HepG2 (cell line): ENCODE results near the gene GPR6. TPM values are rescaled to one million over a fixed set of nuclear protein-coding genes. Genes with fewer than 3 reads are reported as not detected.
A peak's percentile ranks its signal among the peaks of the same experiment; 100 is the strongest.

Source experiments
- MAX ChIP-seq: IDR thresholded peaks from 2 replicates; pipeline ENCODE4 v1.6.1; 2012; ENCODE audit warnings: inconsistent platforms
- MBNL3 ChIP-seq: fragments of 250-450 bp; sonication (Bioruptor Pico); conservative IDR thresholded peaks from 2 replicates; pipeline ENCODE4 v1.8.0; 2022; ENCODE audit warnings: mild to moderate bottlenecking, inconsistent platforms
- MLX ChIP-seq: IDR thresholded peaks from 2 replicates; pipeline ENCODE4 v1.6.1; 2016
- PATZ1 ChIP-seq: sonication (generic); formaldehyde crosslinking; IDR thresholded peaks from 2 replicates; pipeline ENCODE4 v1.4.0; 2020; ENCODE audit warnings: missing genetic modification reagents
- PBX2 ChIP-seq: IDR thresholded peaks from 2 replicates; pipeline ENCODE4 v1.6.1; 2016; ENCODE audit warnings: control low read depth
- SMC3 ChIP-seq: IDR thresholded peaks from 2 replicates; pipeline ENCODE4 v1.6.1; 2011; ENCODE audit warnings: low read length, improper control_type of control experiment
- STAG1 ChIP-seq: sonication (generic); formaldehyde crosslinking; IDR thresholded peaks from 2 replicates; pipeline ENCODE4 v1.4.0; 2020; ENCODE audit warnings: missing genetic modification reagents
- USF2 ChIP-seq, 2 experiments: sonication (generic) in 1 of 2; formaldehyde crosslinking in 1 of 2; IDR thresholded peaks; 2 replicates each; pipeline versions ENCODE4 v1.5.1 to v1.6.1; 2011 to 2020; ENCODE audit warnings: borderline replicate concordance in 1 of 2, low read depth in 1 of 2, low read length in 1 of 2, mild to moderate bottlenecking in 1 of 2, missing genetic modification reagents in 1 of 2, moderate library complexity in 1 of 2
- ZBTB10 ChIP-seq: sonication (generic); formaldehyde crosslinking; IDR thresholded peaks from 2 replicates; pipeline ENCODE4 v1.4.0; 2020; ENCODE audit warnings: missing genetic modification reagents, borderline replicate concordance
- ZFP1 ChIP-seq: IDR thresholded peaks from 2 replicates; pipeline ENCODE4 v1.6.1; 2016
- ZNF253 ChIP-seq: sonication (generic); formaldehyde crosslinking; IDR thresholded peaks from 2 replicates; pipeline ENCODE4 v1.8.0; 2022; ENCODE audit warnings: mild to moderate bottlenecking, missing genetic modification reagents, borderline replicate concordance
- ZNF530 ChIP-seq: sonication (generic); formaldehyde crosslinking; IDR thresholded peaks from 2 replicates; pipeline ENCODE4 v1.5.0; 2020; ENCODE audit warnings: low read depth, mild to moderate bottlenecking, missing genetic modification reagents
- ZNF543 ChIP-seq: sonication (generic); formaldehyde crosslinking; IDR thresholded peaks from 2 replicates; pipeline ENCODE4 v1.4.0; 2020; ENCODE audit warnings: mild to moderate bottlenecking, missing genetic modification reagents
- ZNF577 ChIP-seq: sonication (generic); formaldehyde crosslinking; IDR thresholded peaks from 2 replicates; pipeline ENCODE4 v1.4.0; 2020; ENCODE audit warnings: mild to moderate bottlenecking, low read depth, missing genetic modification reagents, borderline replicate concordance
- ZNF703 ChIP-seq: sonication (generic); formaldehyde crosslinking; IDR thresholded peaks from 2 replicates; pipeline ENCODE4 v1.5.1; 2020; ENCODE audit warnings: missing genetic modification reagents, mild to moderate bottlenecking, moderate library complexity, borderline replicate concordance
- ZNF737 ChIP-seq: sonication (generic); formaldehyde crosslinking; IDR thresholded peaks from 2 replicates; pipeline ENCODE4 v1.5.0; 2020; ENCODE audit warnings: missing genetic modification reagents, mild to moderate bottlenecking, borderline replicate concordance
- ZNF879 ChIP-seq: sonication (generic); formaldehyde crosslinking; IDR thresholded peaks from 2 replicates; pipeline ENCODE4 v1.8.1; 2023; ENCODE audit warnings: missing genetic modification reagents
- polyA plus RNA-seq, 8 experiments: library from polyadenylated mRNA; depleted of rRNA in 3 of 8; stranded (reverse) in 7 of 8; unstranded in 1 of 8; fragments of >200 nt; fragmentation: Illumina TruSeq in 4 of 8; extraction: Trizol in 4 of 8; gene quantifications; 2 replicates each; pipeline versions ENCODE4 v1.2.1 to v1.2.3, GENCODE V29; 2011 to 2016; ENCODE audit warnings: low read depth in 4 of 8, missing spikeins in 1 of 8, mixed read lengths in 1 of 8; ENCODE audit not compliant: insufficient read depth in 1 of 8
- total RNA-seq, 5 experiments: library from RNA; depleted of rRNA; stranded (reverse); fragments of >200 nt; fragmentation: Illumina TruSeq; extraction: Trizol; gene quantifications; 2 replicates each; pipeline ENCODE4 v1.2.3, GENCODE V29; 2016; ENCODE audit warnings: low read depth in 1 of 5

GPR6 gene
- total and polyA plus RNA-seq, 2 of the 13 experiments (the other 11 are each of a cell fraction or from before 2014, with no cell fraction given): not detected

- TF ChIP-seq MLX (CRISPR knock-in tag) (no peak; the same call in 1 of the 2 replicates), USF2 (IDR thresholded peaks at IDR 0.05; ENCODE audit: low read depth, low read length) (no peak), USF2 (CRISPR knock-in tag; IDR thresholded peaks at IDR 0.05; ENCODE audit: borderline replicate concordance) (no peak), ZFP1 (CRISPR knock-in tag) (no peak), ZNF703 (CRISPR knock-in tag) (no peak), PBX2 (no peak), ZNF879 (CRISPR knock-in tag) (no peak), PATZ1 (CRISPR knock-in tag) (peak; percentile 38; the same call in 1 of the 2 replicates), ZNF253 (0 out of 2 replicates have a peak, but pooled peaks have one; percentile 67), MBNL3 (CRISPR knock-in tag) (no peak), ZNF737 (peak; percentile 80; the same call in 1 of the 2 replicates), MAX (no peak), SMC3 (no peak), ZNF543 (peak; percentile 66; the same call in 1 of the 2 replicates), STAG1 (CRISPR knock-in tag) (0 out of 2 replicates have a peak, but pooled peaks have one; percentile 9), ZNF530 (CRISPR knock-in tag) (0 out of 2 replicates have a peak, but pooled peaks have one; percentile 51), ZNF577 (CRISPR knock-in tag) (no peak), ZBTB10 (CRISPR knock-in tag) (peak; percentile 74; the same call in 1 of the 2 replicates)
Measured at GRCh38 chr6:109978174-109979032, at the start of gene GPR6 (continued).
